ENCODE measurements around the gene C19orf85.

- no peak for TF ChIP-seq CTCF (IDR thresholded peaks at IDR 0.05)
- no peak for TF ChIP-seq POLR2A (IDR thresholded peaks at IDR 0.05)
These were observed 28.6 kb upstream of the C19orf85 start for GRCh38 chr19:55493052-55493644.

Measured in adrenal gland (tissue), 5 donors.